ENCODE data around the gene GLYATL3. TPM values are rescaled to one million over a fixed set of nuclear protein-coding genes. Genes with fewer than 3 reads are reported as not detected.

Gene GLYATL3
- total and polyA plus RNA-seq, 5 donors from 2014 or later = not detected

DNA sequence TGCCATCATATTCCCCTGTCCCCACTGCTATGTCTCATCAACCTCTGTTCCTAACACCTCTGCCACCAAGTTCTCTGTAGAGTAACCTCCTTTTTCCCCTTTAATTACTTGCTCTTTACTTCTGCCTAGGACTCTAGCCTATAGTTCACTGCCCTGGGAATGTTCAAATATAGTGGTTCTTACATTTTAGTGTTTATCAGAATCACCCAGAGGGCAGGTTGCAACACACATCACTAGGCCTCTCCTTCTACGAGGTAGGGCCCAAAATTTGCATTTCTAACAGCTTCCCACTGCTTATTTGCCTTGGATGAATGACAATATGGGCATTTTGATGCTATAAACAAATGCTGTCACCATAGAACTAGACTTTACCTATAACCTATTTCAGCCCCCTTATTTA, 27.6 kb downstream of the GLYATL3 start:
- Histone ChIP-seq H3K27ac (ENCODE audit: insufficient read depth, low read length, poor library complexity, severe bottlenecking) (no peak overlapping the region), H3K36me3 (ENCODE audit: control insufficient read depth, insufficient read depth, low read length) (no peaks in the 10 kb centered on the region), H3K9me3 (ENCODE audit: control insufficient read depth in 2 of 2, low read length in 2 of 2) (no peaks in the 10 kb centered on the region), H3K4me3 (ENCODE audit: low read depth, low read length) (no peak overlapping the region), H3K27me3 (ENCODE audit: control insufficient read depth, insufficient read depth, low read length) (peaks cover 1% of the 10 kb centered on the region), H3K4me1 (ENCODE audit: control insufficient read depth, insufficient read depth, low read length, poor library complexity, severe bottlenecking) (no peaks in the 10 kb centered on the region)
- no peaks in the 10 kb centered on the region for H3K9me3 Mint-ChIP-seq
- ATAC-seq (ENCODE audit: low read depth in 2 of 2) (no peak), DNase-seq (no peak)
- H3K4me1 Mint-ChIP-seq = peaks cover 0 to 6% (median 1%) of the 10 kb centered on the region in 4 donors
- H3K27ac Mint-ChIP-seq = no peak overlapping the region
- peaks cover 16% of the 10 kb centered on the region for H3K27me3 Mint-ChIP-seq
- H3K4me3 Mint-ChIP-seq = no peak overlapping the region
- no peaks in the 10 kb centered on the region for H3K36me3 Mint-ChIP-seq

DNA sequence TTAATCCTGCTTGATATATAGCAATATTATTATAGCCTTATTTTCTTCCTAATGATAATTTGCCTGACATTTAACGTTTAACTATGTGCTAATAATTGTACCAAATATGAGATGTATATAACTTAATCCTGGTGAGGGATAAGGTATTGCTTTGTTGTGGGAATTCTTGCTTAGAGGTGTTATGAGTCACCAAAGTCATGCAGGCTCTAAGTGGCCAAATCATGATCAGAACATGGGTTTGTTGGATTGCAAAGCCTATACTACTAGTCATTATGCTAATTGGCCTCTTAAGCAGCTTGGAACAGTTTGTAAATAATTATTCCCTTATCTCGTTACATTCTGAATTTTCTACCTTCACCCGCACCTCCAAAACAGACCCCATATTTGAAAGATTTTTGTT, 28.8 kb downstream of the GLYATL3 start:
- Mint-ChIP-seq H3K9me3 (no peaks in the 10 kb centered on the region), H3K27ac (no peak overlapping the region), H3K4me1 (peaks cover 0 to 7% (median 1%) of the 10 kb centered on the region in 4 donors), H3K36me3 (no peaks in the 10 kb centered on the region), H3K4me3 (no peak overlapping the region), H3K27me3 (peaks cover 22% of the 10 kb centered on the region)
- Histone ChIP-seq H3K36me3 (ENCODE audit: control insufficient read depth, insufficient read depth, low read length) (no peaks in the 10 kb centered on the region), H3K27ac (ENCODE audit: insufficient read depth, low read length, poor library complexity, severe bottlenecking) (no peak overlapping the region), H3K4me3 (ENCODE audit: low read depth, low read length) (no peak overlapping the region), H3K9me3 (ENCODE audit: control insufficient read depth in 2 of 2, low read length in 2 of 2) (no peaks in the 10 kb centered on the region), H3K27me3 (ENCODE audit: control insufficient read depth, insufficient read depth, low read length) (peaks cover 1% of the 10 kb centered on the region), H3K4me1 (ENCODE audit: control insufficient read depth, insufficient read depth, low read length, poor library complexity, severe bottlenecking) (no peaks in the 10 kb centered on the region)
- DNase-seq = no peak
- ATAC-seq (ENCODE audit: low read depth in 2 of 2) = no peak

DNA sequence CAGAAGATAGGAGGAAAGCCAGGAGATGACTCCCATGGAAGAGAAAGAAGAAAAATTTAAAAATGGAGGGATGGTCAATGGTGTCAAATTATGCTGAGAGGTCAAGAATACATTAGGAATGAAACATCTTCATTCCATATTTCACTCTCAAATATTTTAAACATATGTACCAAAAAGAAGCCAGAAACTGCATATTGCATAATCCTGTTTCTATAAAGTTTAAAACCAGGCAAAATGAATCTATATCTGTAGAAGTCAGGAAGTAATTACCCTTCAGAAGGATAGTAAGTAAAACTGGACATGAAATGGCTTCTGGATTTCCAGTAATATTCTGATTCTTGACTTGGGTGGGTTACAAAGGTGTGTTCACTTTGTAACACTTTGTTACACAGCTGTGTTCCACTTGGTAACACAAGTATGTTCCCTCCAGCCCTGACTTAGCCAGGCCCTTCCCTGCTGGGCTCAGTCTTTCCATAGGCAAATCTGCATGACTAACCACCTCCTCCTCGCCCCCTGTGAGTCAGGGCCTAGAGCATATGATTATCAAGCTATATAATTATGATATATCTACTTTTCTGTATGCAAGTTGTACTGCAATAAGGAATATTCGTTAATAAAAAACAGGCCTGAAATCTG, 30.5 kb downstream of the GLYATL3 start:
- Mint-ChIP-seq H3K27me3 (peaks cover 22% of the 10 kb centered on the region), H3K4me1 (peaks cover 0 to 7% (median 1%) of the 10 kb centered on the region in 4 donors), H3K27ac (no peak overlapping the region), H3K36me3 (no peaks in the 10 kb centered on the region), H3K9me3 (no peaks in the 10 kb centered on the region), H3K4me3 (no peak overlapping the region)
- DNase-seq (no peak), ATAC-seq (ENCODE audit: low read depth in 2 of 2) (no peak)
- no peaks in the 10 kb centered on the region for H3K4me1 ChIP-seq (ENCODE audit: control insufficient read depth, insufficient read depth, low read length, poor library complexity, severe bottlenecking)
- no peaks in the 10 kb centered on the region for H3K36me3 ChIP-seq (ENCODE audit: control insufficient read depth, insufficient read depth, low read length)
- no peaks in the 10 kb centered on the region for H3K9me3 ChIP-seq (ENCODE audit: control insufficient read depth in 2 of 2, low read length in 2 of 2)
- no peak overlapping the region for H3K27ac ChIP-seq (ENCODE audit: insufficient read depth, low read length, poor library complexity, severe bottlenecking)
- no peak overlapping the region for H3K4me3 ChIP-seq (ENCODE audit: low read depth, low read length)
- peaks cover 1% of the 10 kb centered on the region for H3K27me3 ChIP-seq (ENCODE audit: control insufficient read depth, insufficient read depth, low read length)

DNA sequence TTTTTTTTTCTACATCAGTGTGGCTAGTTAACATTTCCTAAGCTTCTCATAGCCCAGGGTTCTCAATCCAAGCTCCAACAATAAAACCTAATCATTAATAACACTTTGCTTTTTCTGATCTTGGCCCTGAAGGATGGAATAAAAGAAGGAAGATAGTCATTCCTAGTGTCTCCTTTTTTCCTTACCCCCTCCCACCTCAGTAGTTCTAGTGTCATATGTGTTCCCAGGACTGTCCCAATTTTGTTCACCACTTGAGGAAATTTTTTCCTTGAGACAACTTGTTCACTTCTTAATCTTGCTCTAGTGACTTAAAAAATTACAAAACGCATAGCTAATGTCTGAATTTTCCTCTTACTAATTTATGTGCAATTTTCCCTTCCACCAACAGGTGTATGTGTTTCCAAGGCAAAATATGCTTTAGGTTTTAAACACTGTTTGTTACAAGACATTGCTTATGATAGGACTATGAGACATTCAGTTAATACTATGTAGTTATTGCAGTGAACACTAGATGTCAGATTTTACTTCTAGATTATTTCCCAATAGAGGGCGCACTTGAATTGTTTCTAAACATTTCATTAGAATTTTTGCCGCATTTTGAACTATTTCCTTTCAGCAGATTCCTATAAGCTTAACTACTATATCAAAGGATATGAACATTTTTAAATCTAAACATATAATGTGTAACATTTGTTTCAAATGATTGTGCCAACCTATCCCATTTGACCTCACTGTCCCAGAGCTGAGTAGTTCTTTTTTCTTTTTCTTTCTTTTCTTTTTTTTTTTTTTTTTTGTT, 32.2 kb downstream of the GLYATL3 start:
- no peaks in the 10 kb centered on the region for H3K36me3 ChIP-seq (ENCODE audit: control insufficient read depth, insufficient read depth, low read length)
- peak in 1 of 2 donors; percentile 69 for ATAC-seq (ENCODE audit: low read depth in 2 of 2)
- H3K9me3 ChIP-seq (ENCODE audit: control insufficient read depth in 2 of 2, low read length in 2 of 2) = no peaks in the 10 kb centered on the region
- no peaks in the 10 kb centered on the region for H3K9me3 Mint-ChIP-seq
- peaks cover 0 to 7% (median 1%) of the 10 kb centered on the region in 4 donors for H3K4me1 Mint-ChIP-seq
- no peak overlapping the region for H3K27ac ChIP-seq (ENCODE audit: insufficient read depth, low read length, poor library complexity, severe bottlenecking)
- DNase-seq = peak in 2 of 3 donors; percentile 16 to 53
- H3K4me3 ChIP-seq (ENCODE audit: low read depth, low read length) = no peak overlapping the region
- peaks cover 17% of the 10 kb centered on the region for H3K27me3 Mint-ChIP-seq
- no peak overlapping the region for H3K27ac Mint-ChIP-seq
- no peaks in the 10 kb centered on the region for H3K4me1 ChIP-seq (ENCODE audit: control insufficient read depth, insufficient read depth, low read length, poor library complexity, severe bottlenecking)
- no peaks in the 10 kb centered on the region for H3K36me3 Mint-ChIP-seq
- peaks cover 1% of the 10 kb centered on the region for H3K27me3 ChIP-seq (ENCODE audit: control insufficient read depth, insufficient read depth, low read length)
- H3K4me3 Mint-ChIP-seq = peak overlapping the region in 2 of 4 donors; percentile 5 to 29

DNA sequence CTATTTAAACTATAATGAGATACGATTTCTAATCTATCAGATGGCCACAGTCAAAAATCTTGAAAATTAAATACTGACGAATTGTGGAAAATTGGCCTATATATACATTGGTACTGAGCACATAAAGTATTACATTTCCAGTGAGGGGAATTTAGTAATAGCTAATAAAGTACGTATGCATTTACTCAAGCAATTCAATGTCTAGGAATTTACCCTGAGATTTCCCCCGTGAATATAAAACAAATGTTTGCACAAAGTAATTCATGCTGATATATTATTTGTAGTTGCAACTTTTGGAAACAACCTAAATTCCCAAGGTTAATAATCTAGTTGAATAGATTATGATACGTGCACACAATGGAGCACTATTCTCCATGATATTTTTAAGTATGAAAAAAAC, 36.1 kb downstream of the GLYATL3 start:
- H3K27ac Mint-ChIP-seq = no peak overlapping the region
- H3K27me3 Mint-ChIP-seq = peaks cover 12% of the 10 kb centered on the region
- H3K9me3 ChIP-seq (ENCODE audit: control insufficient read depth in 2 of 2, low read length in 2 of 2) = no peaks in the 10 kb centered on the region
- peaks cover 1% of the 10 kb centered on the region for H3K27me3 ChIP-seq (ENCODE audit: control insufficient read depth, insufficient read depth, low read length)
- DNase-seq = no peak
- H3K27ac ChIP-seq (ENCODE audit: insufficient read depth, low read length, poor library complexity, severe bottlenecking) = no peak overlapping the region
- no peaks in the 10 kb centered on the region for H3K36me3 Mint-ChIP-seq
- H3K36me3 ChIP-seq (ENCODE audit: control insufficient read depth, insufficient read depth, low read length) = no peaks in the 10 kb centered on the region
- no peaks in the 10 kb centered on the region for H3K4me1 ChIP-seq (ENCODE audit: control insufficient read depth, insufficient read depth, low read length, poor library complexity, severe bottlenecking)
- H3K4me3 Mint-ChIP-seq = no peak overlapping the region
- no peak for ATAC-seq (ENCODE audit: low read depth in 2 of 2)
- H3K4me3 ChIP-seq (ENCODE audit: low read depth, low read length) = no peak overlapping the region
- H3K9me3 Mint-ChIP-seq = no peaks in the 10 kb centered on the region
- peaks cover 0 to 7% (median 1%) of the 10 kb centered on the region in 4 donors for H3K4me1 Mint-ChIP-seq

DNA sequence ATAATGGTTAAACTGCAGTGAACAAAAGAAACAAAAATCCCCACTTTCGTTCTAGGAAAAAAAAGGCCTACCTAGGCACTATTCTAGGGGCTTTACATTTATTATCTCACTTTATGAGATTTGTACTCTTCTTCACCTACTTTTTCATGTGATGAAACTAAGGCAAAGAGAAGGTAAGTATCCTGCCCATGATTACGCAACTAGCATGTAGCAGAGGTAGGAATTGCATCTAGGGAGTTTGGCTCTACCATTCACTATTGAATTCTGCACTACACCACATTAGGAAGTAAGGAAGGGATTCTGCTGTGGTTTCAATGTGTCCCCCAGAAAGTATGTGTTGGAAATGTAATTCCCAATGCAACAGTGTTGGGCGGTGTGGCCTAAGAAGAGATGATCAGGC, 39.4 kb downstream of the GLYATL3 start:
- no peak overlapping the region for H3K27ac Mint-ChIP-seq
- Histone ChIP-seq H3K4me3 (ENCODE audit: low read depth, low read length) (no peak overlapping the region), H3K27ac (ENCODE audit: insufficient read depth, low read length, poor library complexity, severe bottlenecking) (no peak overlapping the region), H3K27me3 (ENCODE audit: control insufficient read depth, insufficient read depth, low read length) (no peaks in the 10 kb centered on the region), H3K4me1 (ENCODE audit: control insufficient read depth, insufficient read depth, low read length, poor library complexity, severe bottlenecking) (no peaks in the 10 kb centered on the region), H3K36me3 (ENCODE audit: control insufficient read depth, insufficient read depth, low read length) (no peaks in the 10 kb centered on the region), H3K9me3 (ENCODE audit: control insufficient read depth in 2 of 2, low read length in 2 of 2) (no peaks in the 10 kb centered on the region)
- H3K4me1 Mint-ChIP-seq = no peaks in the 10 kb centered on the region
- no peak overlapping the region for H3K4me3 Mint-ChIP-seq
- H3K9me3 Mint-ChIP-seq = no peaks in the 10 kb centered on the region
- no peak for DNase-seq
- H3K36me3 Mint-ChIP-seq = no peaks in the 10 kb centered on the region
- no peaks in the 10 kb centered on the region for H3K27me3 Mint-ChIP-seq
- ATAC-seq (ENCODE audit: low read depth in 2 of 2) = no peak

DNA sequence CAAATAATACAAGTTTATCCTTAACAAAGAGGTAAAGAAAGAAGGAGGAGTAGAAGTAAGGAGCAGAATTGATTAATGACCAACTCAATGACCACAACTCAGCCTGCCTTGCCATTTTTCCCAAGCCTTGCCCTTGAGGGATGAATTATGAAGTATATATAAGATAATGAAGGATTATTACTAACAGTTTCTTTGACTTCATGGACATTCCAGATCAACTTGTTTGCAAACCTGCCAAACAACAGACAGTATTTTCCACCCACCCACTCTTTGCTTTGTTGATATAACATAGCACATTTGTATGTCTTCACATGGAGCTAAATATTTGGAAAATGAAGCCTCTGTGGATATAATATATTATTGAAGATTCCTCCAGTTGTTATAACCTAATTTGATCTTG, 40.9 kb downstream of the GLYATL3 start:
- H3K4me1 Mint-ChIP-seq = no peaks in the 10 kb centered on the region
- H3K27ac ChIP-seq (ENCODE audit: insufficient read depth, low read length, poor library complexity, severe bottlenecking) = no peak overlapping the region
- ATAC-seq (ENCODE audit: low read depth in 2 of 2) = no peak

More for the DNA sequence above, 40.9 kb downstream of the GLYATL3 start:
- Mint-ChIP-seq H3K27me3 (peaks cover 7% of the 10 kb centered on the region), H3K27ac (no peak overlapping the region), H3K36me3 (no peaks in the 10 kb centered on the region), H3K4me3 (no peak overlapping the region), H3K9me3 (no peaks in the 10 kb centered on the region)
- no peak for DNase-seq
- no peak overlapping the region for H3K4me3 ChIP-seq (ENCODE audit: low read depth, low read length)
- no peaks in the 10 kb centered on the region for H3K9me3 ChIP-seq (ENCODE audit: control insufficient read depth in 2 of 2, low read length in 2 of 2)
- H3K27me3 ChIP-seq (ENCODE audit: control insufficient read depth, insufficient read depth, low read length) = no peaks in the 10 kb centered on the region
- H3K36me3 ChIP-seq (ENCODE audit: control insufficient read depth, insufficient read depth, low read length) = no peaks in the 10 kb centered on the region
- H3K4me1 ChIP-seq (ENCODE audit: control insufficient read depth, insufficient read depth, low read length, poor library complexity, severe bottlenecking) = no peaks in the 10 kb centered on the region

All from CD4-positive, CD25-positive, alpha-beta regulatory T cell (primary cell).